GM12801 (cell line): ENCODE data around the gene TSHZ1.

ENCODE experiments used
- TF ChIP-seq, protein P1 (sequence below): IDR thresholded peaks from one replicate; pipeline ENCODE4 v1.5.1; 2011; ENCODE audit warnings: control low read depth; ENCODE audit not compliant: insufficient read length; ENCODE audit errors: extremely low read depth

TSHZ1 gene

GRCh38 chr18:75228967-75229366, 18.4 kb downstream of the TSHZ1 start:
- TF ChIP-seq, protein P1, sequence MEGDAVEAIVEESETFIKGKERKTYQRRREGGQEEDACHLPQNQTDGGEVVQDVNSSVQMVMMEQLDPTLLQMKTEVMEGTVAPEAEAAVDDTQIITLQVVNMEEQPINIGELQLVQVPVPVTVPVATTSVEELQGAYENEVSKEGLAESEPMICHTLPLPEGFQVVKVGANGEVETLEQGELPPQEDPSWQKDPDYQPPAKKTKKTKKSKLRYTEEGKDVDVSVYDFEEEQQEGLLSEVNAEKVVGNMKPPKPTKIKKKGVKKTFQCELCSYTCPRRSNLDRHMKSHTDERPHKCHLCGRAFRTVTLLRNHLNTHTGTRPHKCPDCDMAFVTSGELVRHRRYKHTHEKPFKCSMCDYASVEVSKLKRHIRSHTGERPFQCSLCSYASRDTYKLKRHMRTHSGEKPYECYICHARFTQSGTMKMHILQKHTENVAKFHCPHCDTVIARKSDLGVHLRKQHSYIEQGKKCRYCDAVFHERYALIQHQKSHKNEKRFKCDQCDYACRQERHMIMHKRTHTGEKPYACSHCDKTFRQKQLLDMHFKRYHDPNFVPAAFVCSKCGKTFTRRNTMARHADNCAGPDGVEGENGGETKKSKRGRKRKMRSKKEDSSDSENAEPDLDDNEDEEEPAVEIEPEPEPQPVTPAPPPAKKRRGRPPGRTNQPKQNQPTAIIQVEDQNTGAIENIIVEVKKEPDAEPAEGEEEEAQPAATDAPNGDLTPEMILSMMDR, result no peak

GRCh38 chr18:75229437-75229836, 18.8 kb downstream of the TSHZ1 start:
- TF ChIP-seq, protein P1, result no peak

DNA sequence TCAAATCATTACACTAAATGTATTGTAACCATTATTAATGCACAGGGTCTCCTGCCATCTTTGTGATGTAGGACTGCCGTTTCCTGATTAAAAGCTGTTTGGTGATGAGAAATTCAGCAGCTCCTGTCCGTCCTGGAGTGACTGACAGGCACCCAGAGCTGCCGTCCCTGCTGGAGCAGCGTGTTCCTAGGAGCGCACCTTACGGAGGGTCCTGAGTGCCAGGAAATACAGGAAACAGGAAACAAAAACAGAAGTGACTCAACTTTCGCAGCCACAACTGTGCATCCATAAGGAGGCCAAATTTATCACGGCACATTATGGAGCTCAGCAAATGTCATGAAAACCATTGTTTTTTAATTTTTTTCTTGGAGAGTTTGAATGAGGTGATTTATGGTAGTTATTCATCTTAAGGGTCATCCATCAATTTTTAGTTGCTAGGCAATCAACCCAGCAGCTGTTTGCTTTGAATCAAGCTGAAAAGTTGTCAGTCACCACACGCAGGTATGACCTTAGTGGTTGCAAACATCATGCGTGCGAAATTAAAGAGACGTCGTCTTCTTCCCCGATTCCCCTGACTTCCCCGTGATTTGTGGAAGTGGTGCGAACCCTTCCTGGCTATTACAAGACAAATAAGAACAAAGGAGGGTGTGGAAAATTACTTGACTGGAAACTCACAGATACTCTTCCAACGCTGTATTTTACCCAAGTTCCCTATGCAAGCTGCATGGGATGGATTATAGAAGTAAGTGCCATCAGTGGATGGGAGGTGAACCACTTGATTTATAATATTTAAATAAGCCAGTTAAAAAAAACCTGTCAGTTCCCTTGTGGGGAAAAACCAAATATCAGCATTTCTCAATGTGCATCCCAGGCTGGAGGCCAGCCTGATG, 19.8 kb downstream of the TSHZ1 start:
- TF ChIP-seq, protein P1, result no peak

DNA sequence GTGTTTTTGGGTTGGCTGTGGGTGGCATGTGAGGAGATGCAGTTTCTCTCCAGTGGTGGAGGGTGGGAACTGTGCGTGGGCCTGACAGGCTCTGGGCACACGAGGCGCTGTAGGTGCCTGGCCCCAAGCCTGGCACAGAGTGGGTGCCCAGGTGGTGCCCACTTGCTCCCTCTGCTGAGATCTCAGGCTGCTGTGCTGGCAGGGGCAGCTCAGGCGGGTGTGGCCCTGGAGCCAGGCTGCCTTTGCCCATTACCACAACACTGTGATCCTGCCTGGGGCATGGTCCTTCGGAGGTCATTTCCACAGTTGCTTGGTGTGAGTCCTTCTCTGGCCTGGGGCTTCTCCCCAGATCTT, 20.4 kb downstream of the TSHZ1 start:
- TF ChIP-seq, protein P1, result no peak

- TF ChIP-seq, protein P1, result no peak
Measured at GRCh38 chr18:75234901-75235300, 24.3 kb downstream of the TSHZ1 start.

GRCh38 chr18:75235896-75236295, 25.3 kb downstream of the TSHZ1 start:
- TF ChIP-seq, protein P1, result no peak

- TF ChIP-seq, protein P1, result no peak
Measured at GRCh38 chr18:75238100-75238499, 27.5 kb downstream of the TSHZ1 start.
